HepG2 (cell line): ENCODE data around the gene ATG4B. TPM values are rescaled to one million over a fixed set of nuclear protein-coding genes. Genes with fewer than 3 reads are reported as not detected.

ENCODE experiments used
- AGO1 ChIP-seq: fragments of 200-400 bp; formaldehyde crosslinking; IDR thresholded peaks from 2 replicates; pipeline ENCODE4 v1.6.1; 2017; ENCODE audit warnings: mild to moderate bottlenecking, low read depth, low read length, moderate library complexity; ENCODE audit not compliant: poor library complexity, severe bottlenecking
- AKAP8 ChIP-seq: sonication (generic); formaldehyde crosslinking; IDR thresholded peaks from 2 replicates; pipeline ENCODE4 v1.5.1; 2020; ENCODE audit warnings: mild to moderate bottlenecking, missing genetic modification reagents
- CBX2 ChIP-seq, 2 experiments: fragments of 200-600 bp in 1 of 2; sonication (generic); formaldehyde crosslinking in 1 of 2; IDR thresholded peaks; 2 replicates each; pipeline versions ENCODE4 v1.7.0 to v1.8.1; 2018 to 2022; ENCODE audit warnings: low read depth in 2 of 2, low read length in 1 of 2, mild to moderate bottlenecking in 1 of 2, missing genetic modification reagents in 1 of 2
- ESRRA ChIP-seq: sonication (generic); formaldehyde crosslinking; IDR thresholded peaks from 2 replicates; pipeline ENCODE4 v1.5.1; 2020; ENCODE audit warnings: mild to moderate bottlenecking, low read depth, missing genetic modification reagents
- HDAC2 ChIP-seq: sonication (generic); formaldehyde crosslinking; IDR thresholded peaks from 2 replicates; pipeline ENCODE4 v1.4.0; 2020; ENCODE audit warnings: missing genetic modification reagents
- KDM1A ChIP-seq: IDR thresholded peaks from 2 replicates; pipeline ENCODE4 v1.6.1; 2016; ENCODE audit warnings: missing compliant biosample characterization
- KDM5B ChIP-seq: sonication (generic); formaldehyde crosslinking; IDR thresholded peaks from 2 replicates; pipeline ENCODE4 v1.4.0; 2020; ENCODE audit warnings: missing genetic modification reagents, mild to moderate bottlenecking, borderline replicate concordance
- NFYB ChIP-seq: sonication (generic); formaldehyde crosslinking; IDR thresholded peaks from 2 replicates; pipeline ENCODE4 v1.4.0; 2020; ENCODE audit warnings: missing genetic modification reagents
- TAF15 ChIP-seq: fragments of 200-400 bp; formaldehyde crosslinking; IDR thresholded peaks from one replicate; pipeline ENCODE4 v1.6.1; 2018; ENCODE audit warnings: mild to moderate bottlenecking, low read depth, low read length; ENCODE audit not compliant: poor library complexity, severe bottlenecking
- TEAD3 ChIP-seq: optimal IDR thresholded peaks from 2 replicates; pipeline ENCODE3; 2016; ENCODE audit warnings: borderline replicate concordance
- THAP8 ChIP-seq: sonication (generic); formaldehyde crosslinking; IDR thresholded peaks from 2 replicates; pipeline ENCODE4 v1.5.1; 2020; ENCODE audit warnings: missing genetic modification reagents, mild to moderate bottlenecking, borderline replicate concordance
- YY1 ChIP-seq: IDR thresholded peaks from 2 replicates; pipeline ENCODE4 v1.6.1; 2011; ENCODE audit warnings: low read length, low read depth, moderate library complexity, mild to moderate bottlenecking; ENCODE audit not compliant: insufficient read depth, insufficient replicate concordance
- ZFP37 ChIP-seq: sonication (generic); formaldehyde crosslinking; IDR thresholded peaks from 2 replicates; pipeline ENCODE4 v1.4.0; 2020; ENCODE audit warnings: missing genetic modification reagents, borderline replicate concordance
- ZNF225 ChIP-seq: sonication (generic); formaldehyde crosslinking; IDR thresholded peaks from 2 replicates; pipeline ENCODE4 v1.4.0; 2020; ENCODE audit warnings: mild to moderate bottlenecking, missing genetic modification reagents
- ZNF251 ChIP-seq: sonication (generic); formaldehyde crosslinking; IDR thresholded peaks from 2 replicates; pipeline ENCODE4 v1.9.0; 2021; ENCODE audit warnings: mild to moderate bottlenecking, missing genetic modification reagents
- ZNF704 ChIP-seq: sonication (generic); formaldehyde crosslinking; IDR thresholded peaks from 2 replicates; pipeline ENCODE4 v1.8.1; 2023; ENCODE audit warnings: mild to moderate bottlenecking, inconsistent platforms, moderate library complexity, missing genetic modification reagents, borderline replicate concordance
- ZNF710 ChIP-seq: sonication (generic); formaldehyde crosslinking; IDR thresholded peaks from 2 replicates; pipeline ENCODE4 v1.5.0; 2020; ENCODE audit warnings: mild to moderate bottlenecking, missing genetic modification reagents, borderline replicate concordance
- polyA plus RNA-seq, 8 experiments: library from polyadenylated mRNA; depleted of rRNA in 3 of 8; stranded (reverse) in 7 of 8; unstranded in 1 of 8; fragments of >200 nt; fragmentation: Illumina TruSeq in 4 of 8; extraction: Trizol in 4 of 8; gene quantifications; 2 replicates each; pipeline versions ENCODE4 v1.2.1 to v1.2.3, GENCODE V29; 2011 to 2016; ENCODE audit warnings: low read depth in 4 of 8, missing spikeins in 1 of 8, mixed read lengths in 1 of 8; ENCODE audit not compliant: insufficient read depth in 1 of 8
- total RNA-seq, 5 experiments: library from RNA; depleted of rRNA; stranded (reverse); fragments of >200 nt; fragmentation: Illumina TruSeq; extraction: Trizol; gene quantifications; 2 replicates each; pipeline ENCODE4 v1.2.3, GENCODE V29; 2016; ENCODE audit warnings: low read depth in 1 of 5
- TF ChIP-seq, protein P1 (sequence below): fragments of 450-650 bp; IDR thresholded peaks from 2 replicates; pipeline ENCODE4 v1.6.1; 2016
- TF ChIP-seq, protein P2 (sequence below): sonication (generic); formaldehyde crosslinking; conservative IDR thresholded peaks from 2 replicates; pipeline ENCODE4 v1.8.1; 2023; ENCODE audit warnings: missing genetic modification reagents

Gene ATG4B
- total and polyA plus RNA-seq, 2 of the 13 experiments (the other 11 are each of a cell fraction or from before 2014, with no cell fraction given), result 95.5 to 239 TPM

DNA sequence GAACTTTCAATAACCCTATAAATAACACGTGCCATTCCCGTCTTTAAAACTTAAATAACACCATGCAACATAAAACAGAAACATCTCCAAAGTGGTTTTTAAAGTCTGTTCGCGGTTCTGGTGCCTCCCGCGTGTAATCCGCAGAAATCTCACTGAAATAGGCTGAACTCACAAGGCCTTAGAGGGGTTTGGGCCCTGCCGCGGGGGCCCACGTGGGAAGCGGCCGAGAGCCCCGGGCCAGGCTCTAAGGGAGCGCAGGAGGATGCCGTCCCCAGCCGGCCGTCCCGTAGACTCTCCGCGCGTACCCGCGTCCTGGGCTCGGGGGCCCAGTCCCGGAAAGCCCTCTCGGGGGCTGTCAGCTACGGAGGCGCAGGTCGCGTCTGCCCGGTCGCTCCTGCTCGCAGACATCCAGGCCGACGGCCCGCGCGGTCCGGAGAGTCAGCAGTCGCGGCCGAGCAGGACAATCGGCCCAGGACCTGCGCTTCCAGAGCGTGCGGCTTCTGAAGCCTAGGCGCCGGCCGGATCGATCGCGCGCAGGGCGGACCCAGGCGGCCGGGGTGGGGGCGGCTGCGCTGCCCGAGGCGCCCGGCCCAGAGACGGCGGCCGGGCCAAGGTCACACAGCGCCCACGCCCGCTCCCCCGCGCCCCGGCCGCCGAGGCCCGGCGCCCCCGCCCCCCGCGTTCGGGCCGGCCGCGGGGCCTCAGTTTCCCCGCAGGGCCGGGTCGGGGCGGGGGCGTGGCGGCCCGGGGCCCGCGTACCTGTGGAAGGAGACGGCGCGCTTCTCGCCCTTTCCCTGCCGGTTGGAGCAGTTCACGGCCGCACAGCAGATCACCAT, 1.1 kb upstream of the ATG4B start (continued):
- TF ChIP-seq ZNF225 (peak; percentile 78; the same call in 1 of the 2 replicates), ZNF704 (no peak), NFYB (CRISPR knock-in tag) (peak; percentile 25; the same call in 1 of the 2 replicates), ESRRA (CRISPR knock-in tag) (no peak), CBX2 (IDR thresholded peaks at IDR 0.05; ENCODE audit: low read depth, low read length) (no peak), CBX2 (CRISPR knock-in tag; IDR thresholded peaks at IDR 0.05; ENCODE audit: low read depth) (no peak), YY1 (no peak), TEAD3 (peak; percentile 43), THAP8 (no peak), AGO1 (no peak), ZNF251 (CRISPR knock-in tag) (no peak), ZFP37 (CRISPR knock-in tag) (no peak), HDAC2 (CRISPR knock-in tag) (peak; percentile 52), TAF15 (no peak), KDM1A (CRISPR knock-in tag) (no peak), KDM5B (peak; percentile 89), AKAP8 (CRISPR knock-in tag) (no peak), ZNF710 (CRISPR knock-in tag) (0 out of 2 replicates have a peak, but pooled peaks have one; percentile 42)
- TF ChIP-seq, protein P1, sequence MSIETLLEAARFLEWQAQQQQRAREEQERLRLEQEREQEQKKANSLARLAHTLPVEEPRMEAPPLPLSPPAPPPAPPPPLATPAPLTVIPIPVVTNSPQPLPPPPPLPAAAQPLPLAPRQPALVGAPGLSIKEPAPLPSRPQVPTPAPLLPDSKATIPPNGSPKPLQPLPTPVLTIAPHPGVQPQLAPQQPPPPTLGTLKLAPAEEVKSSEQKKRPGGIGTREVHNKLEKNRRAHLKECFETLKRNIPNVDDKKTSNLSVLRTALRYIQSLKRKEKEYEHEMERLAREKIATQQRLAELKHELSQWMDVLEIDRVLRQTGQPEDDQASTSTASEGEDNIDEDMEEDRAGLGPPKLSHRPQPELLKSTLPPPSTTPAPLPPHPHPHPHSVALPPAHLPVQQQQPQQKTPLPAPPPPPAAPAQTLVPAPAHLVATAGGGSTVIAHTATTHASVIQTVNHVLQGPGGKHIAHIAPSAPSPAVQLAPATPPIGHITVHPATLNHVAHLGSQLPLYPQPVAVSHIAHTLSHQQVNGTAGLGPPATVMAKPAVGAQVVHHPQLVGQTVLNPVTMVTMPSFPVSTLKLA, result 0 out of 2 replicates have a peak, but pooled peaks have one; percentile 12
- TF ChIP-seq, protein P2, sequence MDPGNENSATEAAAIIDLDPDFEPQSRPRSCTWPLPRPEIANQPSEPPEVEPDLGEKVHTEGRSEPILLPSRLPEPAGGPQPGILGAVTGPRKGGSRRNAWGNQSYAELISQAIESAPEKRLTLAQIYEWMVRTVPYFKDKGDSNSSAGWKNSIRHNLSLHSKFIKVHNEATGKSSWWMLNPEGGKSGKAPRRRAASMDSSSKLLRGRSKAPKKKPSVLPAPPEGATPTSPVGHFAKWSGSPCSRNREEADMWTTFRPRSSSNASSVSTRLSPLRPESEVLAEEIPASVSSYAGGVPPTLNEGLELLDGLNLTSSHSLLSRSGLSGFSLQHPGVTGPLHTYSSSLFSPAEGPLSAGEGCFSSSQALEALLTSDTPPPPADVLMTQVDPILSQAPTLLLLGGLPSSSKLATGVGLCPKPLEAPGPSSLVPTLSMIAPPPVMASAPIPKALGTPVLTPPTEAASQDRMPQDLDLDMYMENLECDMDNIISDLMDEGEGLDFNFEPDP (CRISPR knock-in tag), result no peak
